Chondrocyte (in vitro differentiated cells): ENCODE measurements around the gene NAA10. TPM values are rescaled to one million over a fixed set of nuclear protein-coding genes. Genes with fewer than 3 reads are reported as not detected.

Experiments
- DNase-seq: peaks from one replicate; pipeline ENCODE4 v3.0.0; 2021; ENCODE audit warnings: mixed read lengths, low spot score
- H3K27ac Mint-ChIP-seq: one replicate; pipeline ENCODE4 v1.8.0; 2021; ENCODE audit warnings: mild to moderate bottlenecking, moderate library complexity, mixed read lengths; ENCODE audit not compliant: unreplicated experiment
- H3K27me3 Mint-ChIP-seq: 2 replicates; pipeline ENCODE4 v1.8.0; 2021; ENCODE audit warnings: low read depth, mixed read lengths
- H3K36me3 Mint-ChIP-seq: 2 replicates; pipeline ENCODE4 v1.8.0; 2021; ENCODE audit warnings: low read depth, mixed read lengths
- H3K4me1 Mint-ChIP-seq: 2 replicates; pipeline ENCODE4 v1.8.0; 2021; ENCODE audit warnings: low read depth, mild to moderate bottlenecking, mixed read lengths
- H3K4me3 Mint-ChIP-seq: one replicate; pipeline ENCODE4 v1.8.0; 2021; ENCODE audit warnings: mild to moderate bottlenecking, moderate library complexity, mixed read lengths; ENCODE audit not compliant: unreplicated experiment
- H3K9me3 Mint-ChIP-seq: 2 replicates; pipeline ENCODE4 v1.8.0; 2021; ENCODE audit warnings: low read depth, mixed read lengths
- total RNA-seq: library from RNA; stranded (reverse); gene quantifications from 3 replicates; pipeline ENCODE4 v1.2.1, GENCODE V29; 2021
- TF ChIP-seq, protein P1 (sequence below): fragments of 200-600 bp; sonication (generic); IDR thresholded peaks from 2 replicates; pipeline ENCODE4 v1.5.0; 2021; ENCODE audit warnings: antibody characterized with exemption, mild to moderate bottlenecking, moderate library complexity

NAA10 gene
- total RNA-seq, 1 donor from 2014 or later = 89.5 TPM

DNA sequence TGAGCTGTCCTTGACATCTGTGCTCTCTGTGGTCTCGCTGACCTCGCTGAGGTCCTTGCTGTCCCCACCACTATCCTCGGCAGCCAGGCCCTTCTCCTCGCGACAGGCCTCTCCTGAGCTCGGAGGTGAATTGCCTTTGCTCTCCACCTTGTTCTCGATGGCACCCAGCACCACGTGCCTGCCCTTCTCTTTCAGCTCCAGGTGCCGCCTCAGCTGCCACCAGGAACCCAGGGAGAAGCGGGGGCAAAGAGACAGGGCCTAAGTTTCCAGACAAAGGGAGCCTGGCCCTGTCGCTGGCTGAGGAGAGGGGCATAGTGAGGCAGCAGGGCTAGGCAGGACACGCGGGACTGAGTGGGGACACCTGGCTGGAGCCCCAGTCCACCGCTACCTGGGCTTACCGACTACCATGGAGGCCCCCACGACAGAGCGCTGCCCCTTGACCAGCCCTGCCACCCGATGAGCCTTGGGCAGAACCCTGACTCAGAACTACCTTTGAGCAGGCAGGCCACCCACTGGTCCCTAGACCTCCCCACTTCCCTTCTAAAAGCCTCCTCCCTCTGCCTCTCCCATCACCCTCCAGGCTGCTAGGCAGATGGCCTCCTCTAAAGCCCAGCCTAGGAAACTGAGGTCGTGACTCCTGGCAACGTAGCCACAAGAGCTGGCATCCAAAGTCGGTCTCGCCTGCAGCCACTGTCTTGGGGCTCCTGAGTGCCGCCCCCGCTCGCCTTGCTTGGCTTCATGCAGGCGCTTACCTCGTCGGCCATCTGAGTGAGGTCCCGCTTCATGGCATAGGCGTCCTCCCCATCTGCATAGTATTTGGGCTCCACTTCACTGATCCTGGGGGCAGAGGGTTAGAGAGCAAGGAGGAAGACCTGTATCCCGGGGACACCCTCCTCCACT, 4.6 kb downstream of the NAA10 start:
- Mint-ChIP-seq H3K9me3 (no peaks in the 10 kb centered on the region), H3K4me1 (peaks cover 31% of the 10 kb centered on the region), H3K27ac (peak overlapping the region; percentile 27), H3K4me3 (no peak overlapping the region), H3K27me3 (no peaks in the 10 kb centered on the region), H3K36me3 (peaks cover 4% of the 10 kb centered on the region)
- no peak for DNase-seq
- TF ChIP-seq, protein P1, sequence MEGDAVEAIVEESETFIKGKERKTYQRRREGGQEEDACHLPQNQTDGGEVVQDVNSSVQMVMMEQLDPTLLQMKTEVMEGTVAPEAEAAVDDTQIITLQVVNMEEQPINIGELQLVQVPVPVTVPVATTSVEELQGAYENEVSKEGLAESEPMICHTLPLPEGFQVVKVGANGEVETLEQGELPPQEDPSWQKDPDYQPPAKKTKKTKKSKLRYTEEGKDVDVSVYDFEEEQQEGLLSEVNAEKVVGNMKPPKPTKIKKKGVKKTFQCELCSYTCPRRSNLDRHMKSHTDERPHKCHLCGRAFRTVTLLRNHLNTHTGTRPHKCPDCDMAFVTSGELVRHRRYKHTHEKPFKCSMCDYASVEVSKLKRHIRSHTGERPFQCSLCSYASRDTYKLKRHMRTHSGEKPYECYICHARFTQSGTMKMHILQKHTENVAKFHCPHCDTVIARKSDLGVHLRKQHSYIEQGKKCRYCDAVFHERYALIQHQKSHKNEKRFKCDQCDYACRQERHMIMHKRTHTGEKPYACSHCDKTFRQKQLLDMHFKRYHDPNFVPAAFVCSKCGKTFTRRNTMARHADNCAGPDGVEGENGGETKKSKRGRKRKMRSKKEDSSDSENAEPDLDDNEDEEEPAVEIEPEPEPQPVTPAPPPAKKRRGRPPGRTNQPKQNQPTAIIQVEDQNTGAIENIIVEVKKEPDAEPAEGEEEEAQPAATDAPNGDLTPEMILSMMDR = no peak

DNA sequence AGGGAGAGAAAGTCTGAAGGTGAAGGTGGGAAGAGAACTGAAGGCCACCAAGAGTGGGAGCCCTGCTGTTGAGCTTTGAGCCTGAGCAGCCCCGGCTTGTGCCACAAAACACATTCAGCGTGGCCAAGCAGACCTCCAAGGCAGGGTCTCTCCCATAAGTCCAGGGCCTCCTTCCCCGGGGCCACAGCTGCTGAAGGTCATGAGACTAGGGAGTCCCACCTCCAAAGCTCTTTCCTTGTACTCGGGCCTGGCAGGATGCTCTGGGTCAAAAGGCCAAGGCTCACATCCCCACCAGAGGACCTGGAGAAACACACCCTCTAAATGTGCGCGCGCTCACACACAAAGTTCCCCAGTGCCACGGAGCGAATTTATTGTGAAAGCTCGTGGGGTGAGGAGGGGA, 5.3 kb downstream of the NAA10 start:
- TF ChIP-seq, protein P1 = no peak
- H3K27ac Mint-ChIP-seq = no peak overlapping the region
- H3K27me3 Mint-ChIP-seq = no peaks in the 10 kb centered on the region
- peaks cover 31% of the 10 kb centered on the region for H3K4me1 Mint-ChIP-seq
- DNase-seq = no peak
- peaks cover 4% of the 10 kb centered on the region for H3K36me3 Mint-ChIP-seq
- H3K9me3 Mint-ChIP-seq = no peaks in the 10 kb centered on the region
- H3K4me3 Mint-ChIP-seq = no peak overlapping the region

DNA sequence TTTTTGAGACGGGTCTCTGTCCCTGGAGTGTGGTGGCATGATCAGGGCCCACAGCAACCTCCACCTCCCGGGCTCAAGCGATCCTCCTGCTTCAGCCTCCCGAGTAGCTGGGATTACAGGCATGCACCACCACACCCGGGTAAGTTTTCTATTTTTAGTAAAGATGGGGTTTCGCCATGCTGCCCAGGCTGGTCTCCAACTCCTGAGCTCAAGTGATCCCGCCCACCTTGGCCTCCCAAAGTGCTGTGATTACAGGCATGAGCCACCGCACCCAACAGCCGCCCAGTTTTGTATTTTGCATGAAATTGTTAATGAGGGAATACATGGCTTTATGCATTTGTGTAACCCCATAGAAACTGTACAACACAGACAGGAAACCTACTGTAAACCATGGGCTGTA, 6.0 kb downstream of the NAA10 start:
- TF ChIP-seq, protein P1 = no peak
- no peaks in the 10 kb centered on the region for H3K9me3 Mint-ChIP-seq
- H3K27ac Mint-ChIP-seq = no peak overlapping the region
- H3K27me3 Mint-ChIP-seq = no peaks in the 10 kb centered on the region
- DNase-seq = no peak
- peaks cover 27% of the 10 kb centered on the region for H3K4me1 Mint-ChIP-seq
- H3K4me3 Mint-ChIP-seq = no peak overlapping the region
- H3K36me3 Mint-ChIP-seq = peaks cover 4% of the 10 kb centered on the region

DNA sequence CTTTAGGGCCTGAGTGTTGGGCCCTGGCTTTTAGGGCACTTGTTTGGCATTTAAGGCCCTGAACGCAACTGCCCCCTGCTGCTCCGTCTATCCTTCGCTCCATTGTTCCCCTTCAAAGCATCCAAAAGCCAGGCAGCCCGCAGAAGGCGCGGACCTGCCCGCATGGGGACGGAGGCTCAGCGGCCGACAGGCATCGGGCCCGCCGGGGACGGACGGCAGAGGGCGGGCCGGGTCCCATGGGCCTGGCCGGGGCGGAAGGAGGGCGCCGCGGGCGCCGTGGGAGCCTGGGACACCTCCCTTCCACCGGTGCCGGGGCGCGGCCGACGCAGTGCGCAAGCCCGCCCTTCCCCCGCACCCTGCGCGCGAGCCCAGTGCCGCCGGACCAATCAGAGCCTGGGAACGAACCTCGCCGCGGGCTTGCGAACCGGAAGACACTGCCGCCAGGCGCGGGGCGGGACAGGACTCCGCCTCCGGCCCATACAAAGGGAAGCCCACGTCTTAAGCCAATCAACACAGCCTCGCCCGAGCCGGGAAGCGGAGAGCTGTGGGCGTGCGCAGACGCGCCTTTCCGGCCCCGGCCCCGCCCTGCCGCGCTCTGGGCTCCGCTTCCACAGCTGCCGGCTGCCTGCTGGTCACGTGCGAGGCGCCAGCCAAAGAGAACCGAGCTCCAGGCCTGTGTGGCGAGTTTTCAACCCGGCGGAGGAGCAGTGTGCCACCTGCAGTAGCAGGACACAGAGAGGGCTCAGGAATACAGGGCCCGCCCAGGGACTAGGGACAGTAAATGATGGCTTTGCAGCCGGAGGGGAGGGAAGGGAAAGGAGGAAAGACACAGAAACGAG, 6.7 kb downstream of the NAA10 start:
- Mint-ChIP-seq H3K4me3 (peak overlapping the region; percentile 77), H3K9me3 (no peaks in the 10 kb centered on the region), H3K27me3 (no peaks in the 10 kb centered on the region), H3K27ac (peak overlapping the region; percentile 94), H3K4me1 (peaks cover 27% of the 10 kb centered on the region), H3K36me3 (peaks cover 4% of the 10 kb centered on the region)
- TF ChIP-seq, protein P1 = peak; percentile 56
- no peak for DNase-seq

DNA sequence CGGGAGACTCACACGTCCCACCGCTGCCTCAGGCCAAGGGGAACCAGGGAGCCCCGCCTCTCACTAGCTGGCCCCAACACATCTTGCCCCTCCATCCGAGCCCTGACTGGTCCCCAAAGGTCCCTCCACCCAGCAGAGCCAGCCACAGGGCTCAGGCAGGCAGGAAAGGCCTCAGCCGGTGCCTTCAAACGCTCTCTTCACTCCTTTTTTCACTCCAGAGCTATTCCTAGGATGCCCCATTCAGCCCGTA, 7.2 kb downstream of the NAA10 start:
- Mint-ChIP-seq H3K36me3 (peaks cover 4% of the 10 kb centered on the region), H3K9me3 (no peaks in the 10 kb centered on the region), H3K4me3 (peak overlapping the region; percentile 77), H3K27me3 (no peaks in the 10 kb centered on the region), H3K4me1 (peaks cover 27% of the 10 kb centered on the region), H3K27ac (peak overlapping the region; percentile 86)
- TF ChIP-seq, protein P1 = no peak
- DNase-seq = no peak
